H1 (cell line): ENCODE results near the gene ADGRB3. TPM values are rescaled to one million over a fixed set of nuclear protein-coding genes. Genes with fewer than 3 reads are reported as not detected.

ENCODE experiments used
- CREB1 ChIP-seq: IDR thresholded peaks from 2 replicates; pipeline ENCODE4 v1.6.1; 2012; ENCODE audit warnings: inconsistent platforms
- CTBP2 ChIP-seq: IDR thresholded peaks from 2 replicates; pipeline ENCODE4 v1.7.0; 2011; ENCODE audit warnings: borderline replicate concordance, mild to moderate bottlenecking, moderate library complexity, mixed read lengths, low read length; ENCODE audit not compliant: insufficient read depth, insufficient read length
- JUND ChIP-seq: IDR thresholded peaks from 2 replicates; pipeline ENCODE4 v1.6.1; 2011; ENCODE audit warnings: mild to moderate bottlenecking, improper control_type of control experiment, low read length
- KDM1A ChIP-seq: fragments of 200-600, 300-600 bp; sonication (generic); IDR thresholded peaks from 2 replicates; pipeline ENCODE4 v1.7.1; 2016; ENCODE audit warnings: mild to moderate bottlenecking, low read length, borderline replicate concordance
- polyA plus RNA-seq, 7 experiments: library from polyadenylated mRNA; depleted of rRNA in 3 of 7; stranded (reverse) in 5 of 7; unstranded in 2 of 7; fragments of >200 nt in 5 of 7; fragments of 200-250 nt in 2 of 7; gene quantifications; 1 replicate in 5 of 7; 2 replicates in 1 of 7; 4 replicates in 1 of 7; pipeline versions ENCODE4 v1.2.1 to v1.2.3, GENCODE V29; 2011 to 2013; ENCODE audit warnings: missing spikeins in 2 of 7, mixed read lengths in 2 of 7
- total RNA-seq: library from RNA; stranded (reverse); fragmentation: NEBNext Ultra II Directional; extraction: Animal tissue kit (Norgen Biotek cat#: 25700); gene quantifications from 2 replicates; pipeline ENCODE4 v1.2.1, GENCODE V29; 2021

Gene ADGRB3
- total and polyA plus RNA-seq, 2 of the 8 experiments (the other 6 are each of a cell fraction or from before 2014, with no cell fraction given) = 0.35 to 1.2 TPM

DNA sequence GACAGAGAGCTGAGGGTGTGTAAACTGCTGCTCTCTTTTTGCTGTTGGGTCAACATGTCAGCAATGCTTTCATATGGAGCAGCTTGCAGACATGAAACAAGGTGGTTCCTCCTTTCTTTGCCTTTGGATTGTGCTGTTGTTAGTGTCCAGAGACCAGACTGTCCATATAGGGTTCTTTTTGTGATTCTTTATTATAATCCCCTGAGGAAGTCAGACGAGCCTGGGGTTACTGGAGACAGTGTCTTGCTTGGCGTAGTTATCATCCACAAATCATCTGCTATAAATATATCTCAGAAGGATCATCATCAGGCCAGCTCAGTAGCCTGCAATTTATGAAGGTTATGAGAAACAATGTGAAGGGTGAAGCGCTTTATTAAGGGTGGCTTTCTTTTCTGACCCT is 2.3 kb upstream of the ADGRB3 start (continued):
- TF ChIP-seq CTBP2 = no peak
- no peak for TF ChIP-seq CREB1
- no peak for TF ChIP-seq JUND
- no peak for TF ChIP-seq KDM1A
